ENCODE results near the gene ENDOV. TPM values are rescaled to one million over a fixed set of nuclear protein-coding genes. Genes with fewer than 3 reads are reported as not detected.

ENDOV gene
- total RNA-seq, 1 experiment from 2014 or later: 45.6 TPM

DNA sequence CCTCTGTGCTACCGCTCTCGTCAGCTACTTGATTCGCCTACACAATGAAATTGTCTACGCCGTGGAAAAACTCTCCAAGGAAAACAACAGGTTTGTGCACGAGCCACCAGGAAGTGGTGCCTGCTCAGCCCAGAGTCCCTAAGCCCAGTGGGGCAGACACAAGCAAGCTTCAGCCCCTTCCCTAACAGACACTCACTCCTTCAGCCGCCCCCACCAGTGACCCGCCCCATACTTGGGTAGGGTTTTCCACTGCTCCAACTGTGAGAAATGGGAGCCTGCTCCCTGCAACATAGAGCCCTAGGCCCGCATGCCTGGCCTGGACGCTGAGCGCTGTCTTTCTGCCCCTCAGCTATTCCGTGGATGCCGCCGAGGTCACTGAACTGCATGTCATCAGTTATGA lies 28.6 kb upstream of the ENDOV start:
- Histone ChIP-seq H3K9me3 (ENCODE audit: control insufficient read depth in 1 of 2, insufficient read depth in 1 of 2, low read depth in 1 of 2, low read length in 2 of 2) (no peaks in the 10 kb centered on the region), H4K20me1 (ENCODE audit: insufficient read depth) (no peaks in the 10 kb centered on the region), H3K4me2 (ENCODE audit: low read length) (no peak overlapping the region), H3K4me1 (ENCODE audit: control insufficient read depth in 1 of 2, insufficient read depth in 2 of 2, low read length in 2 of 2) (no peaks in the 10 kb centered on the region), H3K4me3 (replicated peaks in 1 of 2; ENCODE audit: low read depth in 1 of 2, low read length in 2 of 2) (no peak overlapping the region), H3K27me3 (ENCODE audit: insufficient read depth, low read length) (no peaks in the 10 kb centered on the region), H3K27ac (ENCODE audit: low read depth, low read length) (no peak overlapping the region), H3K79me2 (ENCODE audit: insufficient read depth, low read length) (no peaks in the 10 kb centered on the region), H3K36me3 (ENCODE audit: control insufficient read depth in 1 of 2, insufficient read depth in 2 of 2, low read length in 2 of 2) (peaks cover 5 to 8% of the 10 kb centered on the region in 2 experiments; a peak in 3 of 4 replicates), H3K9me2 (ENCODE audit: insufficient read depth) (no peaks in the 10 kb centered on the region), H2AFZ (ENCODE audit: low read depth, low read length, poor library complexity, severe bottlenecking) (no peak overlapping the region), H3K9ac (ENCODE audit: low read length) (no peak overlapping the region)
- ATAC-seq (no peak), DNase-seq (ENCODE audit: low read depth, low spot score) (no peak)
- intact Hi-C loops (cut with micrococcal nuclease): no loop called here
- BruUV-seq (replicated peaks): no TSS peak
- RAD21 ChIA-PET (ENCODE audit: low non-redundant PET in 1 of 2, low total read pairs in 2 of 2, uncharacterized antibody in 2 of 2, unreplicated experiment in 2 of 2): no interaction called here
- POLR2A ChIA-PET: interaction anchor here (1.3 kb wide), 1 partner anchor 10 kb away, joined by 3 read pairs; no protein-coding TSS in a partner anchor
- TF ChIP-seq, protein P1, sequence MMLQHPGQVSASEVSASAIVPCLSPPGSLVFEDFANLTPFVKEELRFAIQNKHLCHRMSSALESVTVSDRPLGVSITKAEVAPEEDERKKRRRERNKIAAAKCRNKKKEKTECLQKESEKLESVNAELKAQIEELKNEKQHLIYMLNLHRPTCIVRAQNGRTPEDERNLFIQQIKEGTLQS (IDR thresholded peaks at IDR 0.05): no peak
- TF ChIP-seq, protein P2, sequence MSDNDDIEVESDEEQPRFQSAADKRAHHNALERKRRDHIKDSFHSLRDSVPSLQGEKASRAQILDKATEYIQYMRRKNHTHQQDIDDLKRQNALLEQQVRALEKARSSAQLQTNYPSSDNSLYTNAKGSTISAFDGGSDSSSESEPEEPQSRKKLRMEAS (IDR thresholded peaks at IDR 0.05): no peak
- TF ChIP-seq RAD21 (IDR thresholded peaks at IDR 0.05; ENCODE audit: low read depth) (no peak), CEBPB (IDR thresholded peaks at IDR 0.05; ENCODE audit: low read depth) (no peak), JUND (IDR thresholded peaks at IDR 0.05) (no peak), SRF (IDR thresholded peaks at IDR 0.05; ENCODE audit: low read depth) (no peak)
- TF ChIP-seq, protein P3, sequence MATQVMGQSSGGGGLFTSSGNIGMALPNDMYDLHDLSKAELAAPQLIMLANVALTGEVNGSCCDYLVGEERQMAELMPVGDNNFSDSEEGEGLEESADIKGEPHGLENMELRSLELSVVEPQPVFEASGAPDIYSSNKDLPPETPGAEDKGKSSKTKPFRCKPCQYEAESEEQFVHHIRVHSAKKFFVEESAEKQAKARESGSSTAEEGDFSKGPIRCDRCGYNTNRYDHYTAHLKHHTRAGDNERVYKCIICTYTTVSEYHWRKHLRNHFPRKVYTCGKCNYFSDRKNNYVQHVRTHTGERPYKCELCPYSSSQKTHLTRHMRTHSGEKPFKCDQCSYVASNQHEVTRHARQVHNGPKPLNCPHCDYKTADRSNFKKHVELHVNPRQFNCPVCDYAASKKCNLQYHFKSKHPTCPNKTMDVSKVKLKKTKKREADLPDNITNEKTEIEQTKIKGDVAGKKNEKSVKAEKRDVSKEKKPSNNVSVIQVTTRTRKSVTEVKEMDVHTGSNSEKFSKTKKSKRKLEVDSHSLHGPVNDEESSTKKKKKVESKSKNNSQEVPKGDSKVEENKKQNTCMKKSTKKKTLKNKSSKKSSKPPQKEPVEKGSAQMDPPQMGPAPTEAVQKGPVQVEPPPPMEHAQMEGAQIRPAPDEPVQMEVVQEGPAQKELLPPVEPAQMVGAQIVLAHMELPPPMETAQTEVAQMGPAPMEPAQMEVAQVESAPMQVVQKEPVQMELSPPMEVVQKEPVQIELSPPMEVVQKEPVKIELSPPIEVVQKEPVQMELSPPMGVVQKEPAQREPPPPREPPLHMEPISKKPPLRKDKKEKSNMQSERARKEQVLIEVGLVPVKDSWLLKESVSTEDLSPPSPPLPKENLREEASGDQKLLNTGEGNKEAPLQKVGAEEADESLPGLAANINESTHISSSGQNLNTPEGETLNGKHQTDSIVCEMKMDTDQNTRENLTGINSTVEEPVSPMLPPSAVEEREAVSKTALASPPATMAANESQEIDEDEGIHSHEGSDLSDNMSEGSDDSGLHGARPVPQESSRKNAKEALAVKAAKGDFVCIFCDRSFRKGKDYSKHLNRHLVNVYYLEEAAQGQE (IDR thresholded peaks at IDR 0.05; ENCODE audit: low read depth): no peak
- TF ChIP-seq, protein P4, sequence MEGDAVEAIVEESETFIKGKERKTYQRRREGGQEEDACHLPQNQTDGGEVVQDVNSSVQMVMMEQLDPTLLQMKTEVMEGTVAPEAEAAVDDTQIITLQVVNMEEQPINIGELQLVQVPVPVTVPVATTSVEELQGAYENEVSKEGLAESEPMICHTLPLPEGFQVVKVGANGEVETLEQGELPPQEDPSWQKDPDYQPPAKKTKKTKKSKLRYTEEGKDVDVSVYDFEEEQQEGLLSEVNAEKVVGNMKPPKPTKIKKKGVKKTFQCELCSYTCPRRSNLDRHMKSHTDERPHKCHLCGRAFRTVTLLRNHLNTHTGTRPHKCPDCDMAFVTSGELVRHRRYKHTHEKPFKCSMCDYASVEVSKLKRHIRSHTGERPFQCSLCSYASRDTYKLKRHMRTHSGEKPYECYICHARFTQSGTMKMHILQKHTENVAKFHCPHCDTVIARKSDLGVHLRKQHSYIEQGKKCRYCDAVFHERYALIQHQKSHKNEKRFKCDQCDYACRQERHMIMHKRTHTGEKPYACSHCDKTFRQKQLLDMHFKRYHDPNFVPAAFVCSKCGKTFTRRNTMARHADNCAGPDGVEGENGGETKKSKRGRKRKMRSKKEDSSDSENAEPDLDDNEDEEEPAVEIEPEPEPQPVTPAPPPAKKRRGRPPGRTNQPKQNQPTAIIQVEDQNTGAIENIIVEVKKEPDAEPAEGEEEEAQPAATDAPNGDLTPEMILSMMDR (IDR thresholded peaks at IDR 0.05 in 2 of 3, conservative IDR thresholded peaks at IDR 0.05 in 1 of 3; ENCODE audit: borderline replicate concordance in 1 of 3, insufficient read depth in 1 of 3, low read depth in 2 of 3, low read length in 2 of 3): no peak
- CTCF ChIA-PET: interaction anchor here (0.6 kb wide), 1 partner anchor 298 kb away, joined by 4 read pairs; no protein-coding TSS in a partner anchor

Data from HCT116 (cell line).